K562 (cell line): ENCODE results near the gene RASGRP2. TPM values are rescaled to one million over a fixed set of nuclear protein-coding genes. Genes with fewer than 3 reads are reported as not detected.

Experiments
- BMI1 ChIP-seq: fragments of 150-350 bp; IDR thresholded peaks from 2 replicates; pipeline ENCODE4 v1.6.1; 2014; ENCODE audit warnings: low read length
- BRF1 ChIP-seq: IDR thresholded peaks from 3 replicates; pipeline ENCODE4 v1.6.1; 2011; ENCODE audit warnings: borderline replicate concordance, mild to moderate bottlenecking; ENCODE audit not compliant: insufficient read length; ENCODE audit errors: extremely low read depth
- CAMTA2 ChIP-seq: fragments of 250-450 bp; sonication (Bioruptor Pico); conservative IDR thresholded peaks from 2 replicates; pipeline ENCODE4 v1.5.1; 2022
- CGGBP1 ChIP-seq: fragments of 250-450 bp; sonication (Bioruptor Pico); IDR thresholded peaks from 2 replicates; pipeline ENCODE4 v1.9.0; 2021; ENCODE audit warnings: mild to moderate bottlenecking
- E4F1 ChIP-seq: fragments of 250-450 bp; sonication (Bioruptor Pico); IDR thresholded peaks from 2 replicates; pipeline ENCODE4 v1.5.0; 2021; ENCODE audit warnings: mild to moderate bottlenecking, borderline replicate concordance
- ELF2 ChIP-seq: fragments of 250-450 bp; sonication (Bioruptor Pico); IDR thresholded peaks from 2 replicates; pipeline ENCODE4 v1.5.0; 2021; ENCODE audit warnings: mild to moderate bottlenecking
- POLR3A ChIP-seq: IDR thresholded peaks from 2 replicates; pipeline ENCODE4 v1.6.1; 2011; ENCODE audit warnings: borderline replicate concordance, mild to moderate bottlenecking, moderate library complexity; ENCODE audit not compliant: insufficient read length, insufficient read depth; ENCODE audit errors: extremely low read depth
- RHOXF2B ChIP-seq: fragments of 250-450 bp; sonication (Bioruptor Pico); conservative IDR thresholded peaks from 2 replicates; pipeline ENCODE4 v1.5.1; 2021
- RREB1 ChIP-seq: fragments of 250-450 bp; sonication (Bioruptor Pico); IDR thresholded peaks from 2 replicates; pipeline ENCODE4 v1.4.0; 2020
- SRSF9 ChIP-seq: fragments of 200-400 bp; formaldehyde crosslinking; IDR thresholded peaks from 2 replicates; pipeline ENCODE4 v1.6.1; 2017; ENCODE audit warnings: low read depth, low read length, borderline replicate concordance
- U2AF2 ChIP-seq: fragments of 200-400 bp; formaldehyde crosslinking; optimal IDR thresholded peaks from 2 replicates; pipeline ENCODE3; 2017; ENCODE audit warnings: low read depth, mild to moderate bottlenecking, low read length
- XRCC5 ChIP-seq: fragments of 200-400 bp; formaldehyde crosslinking; IDR thresholded peaks from 2 replicates; pipeline ENCODE4 v1.6.1; 2017; ENCODE audit warnings: low read depth, mild to moderate bottlenecking, low read length
- ZFP36 ChIP-seq: fragments of 150-350 bp; IDR thresholded peaks from 2 replicates; pipeline ENCODE4 v1.6.1; 2018; ENCODE audit warnings: low read length, low read depth; ENCODE audit not compliant: partially characterized antibody
- ZNF174 ChIP-seq: fragments of 250-450 bp; sonication (Bioruptor Pico); IDR thresholded peaks from 2 replicates; pipeline ENCODE4 v1.4.0; 2020; ENCODE audit warnings: mild to moderate bottlenecking
- ZNF3 ChIP-seq: fragments of 250-450 bp; sonication (Bioruptor Pico); IDR thresholded peaks from 2 replicates; pipeline ENCODE4 v1.5.0; 2021; ENCODE audit warnings: mild to moderate bottlenecking, moderate library complexity
- ZNF57 ChIP-seq: fragments of 450-650 bp; formaldehyde crosslinking; IDR thresholded peaks from 2 replicates; pipeline ENCODE4 v1.4.0; 2020; ENCODE audit warnings: mild to moderate bottlenecking, moderate library complexity
- ZNF655 ChIP-seq: fragments of 250-450 bp; sonication (Bioruptor Pico); IDR thresholded peaks from 2 replicates; pipeline ENCODE4 v1.5.0; 2021
- polyA plus RNA-seq, 8 experiments: library from polyadenylated mRNA; depleted of rRNA in 4 of 8; stranded (reverse) in 5 of 8; unstranded in 3 of 8; fragments of >200 nt; fragmentation: Nextera tagmentation in 2 of 8; fragmentation: Illumina TruSeq in 1 of 8; extraction: Ambion mirVana in 2 of 8; extraction: Trizol in 1 of 8; gene quantifications; 2 replicates each; pipeline versions ENCODE4 v1.2.1 to v1.2.3, GENCODE V29; 2011 to 2014; ENCODE audit warnings: inconsistent platforms in 1 of 8, missing spikeins in 1 of 8
- total RNA-seq, 7 experiments: library from RNA; depleted of rRNA in 6 of 7; stranded (reverse); fragments of >200 nt in 6 of 7; fragmentation: Illumina TruSeq in 2 of 7; extraction: Trizol in 2 of 7; gene quantifications; 2 replicates each; pipeline versions ENCODE4 v1.2.1 to v1.2.3, GENCODE V29; 2011 to 2021; ENCODE audit warnings: low replicate concordance in 1 of 7

Gene RASGRP2
- total and polyA plus RNA-seq, 9 of the 15 experiments (the other 6 are each of a cell fraction or from before 2014, with no cell fraction given) = 0.87 to 22.7 (median 5.5) TPM

GRCh38 chr11:64778473-64779298 is 34.7 kb upstream of the RASGRP2 start, which contains the start of gene SF1 (continued):
- TF ChIP-seq ZFP36 (no peak), RREB1 (no peak), ELF2 (CRISPR knock-in tag) (no peak), SRSF9 (no peak), ZNF655 (CRISPR knock-in tag) (no peak), CAMTA2 (CRISPR knock-in tag) (no peak), RHOXF2B (CRISPR knock-in tag) (no peak), BRF1 (no peak), XRCC5 (no peak), ZNF174 (CRISPR knock-in tag) (no peak), CGGBP1 (CRISPR knock-in tag) (no peak), U2AF2 (no peak), E4F1 (CRISPR knock-in tag) (no peak), BMI1 (peak; percentile 90), ZNF3 (CRISPR knock-in tag) (no peak), ZNF57 (CRISPR knock-in tag) (no peak), POLR3A (no peak)
